ENCODE data around the gene ECE1. TPM values are rescaled to one million over a fixed set of nuclear protein-coding genes. Genes with fewer than 3 reads are reported as not detected.
"Not testable (repeated sequence)": the region's sequence is repeated elsewhere in the genome, so short reads cannot be mapped to it uniquely, and the experiment has no call there.

The ECE1 gene
- total and polyA plus RNA-seq, 2 donors, result 17.8 to 34.2 TPM

- no peak overlapping the region for H3K4me3 ChIP-seq (ENCODE audit: low read length in 2 of 2)
- no peak for DNase-seq (ENCODE audit: low read depth in 6 of 9, low spot score in 9 of 9)
- H3K9me3 ChIP-seq (ENCODE audit: control insufficient read depth in 2 of 2, insufficient read depth in 1 of 2, low read length in 1 of 2), result no peaks in the 10 kb centered on the region
- H3K36me3 ChIP-seq (ENCODE audit: control insufficient read depth in 2 of 2, insufficient read depth in 2 of 2, low read length in 1 of 2), result no peaks in the 10 kb centered on the region
- peaks cover 2% of the 10 kb centered on the region in 2 donors for H3K4me1 ChIP-seq (ENCODE audit: control insufficient read depth in 2 of 2, insufficient read depth in 2 of 2, low read length in 2 of 2)
- no peaks in the 10 kb centered on the region for H3K27me3 ChIP-seq (ENCODE audit: control insufficient read depth in 2 of 2, insufficient read depth in 1 of 2, low read length in 1 of 2)
- 95% methylated on average over 7 of the region's 7 CpGs for WGBS
- no peak overlapping the region for H3K27ac ChIP-seq (ENCODE audit: low read depth in 1 of 2, low read length in 1 of 2)
These were observed 108.0 kb downstream of the ECE1 start for GRCh38 chr1:21182181-21182731.

GRCh38 chr1:21178271-21178670, 112.0 kb downstream of the ECE1 start:
- not testable (repeated sequence) for H3K9me3 ChIP-seq (ENCODE audit: control insufficient read depth in 2 of 2, insufficient read depth in 1 of 2, low read length in 1 of 2); H3K27me3 ChIP-seq (ENCODE audit: control insufficient read depth in 2 of 2, insufficient read depth in 1 of 2, low read length in 1 of 2); H3K36me3 ChIP-seq (ENCODE audit: control insufficient read depth in 2 of 2, insufficient read depth in 2 of 2, low read length in 1 of 2); H3K4me3 ChIP-seq (ENCODE audit: low read length in 2 of 2); DNase-seq (ENCODE audit: low read depth in 6 of 9, low spot score in 9 of 9); H3K27ac ChIP-seq (ENCODE audit: low read depth in 1 of 2, low read length in 1 of 2)
- H3K4me1 ChIP-seq (ENCODE audit: control insufficient read depth in 2 of 2, insufficient read depth in 2 of 2, low read length in 2 of 2), result peaks cover 10 to 13% of the 10 kb centered on the region in 2 donors
- 97% methylated on average over 16 of the region's 16 CpGs for WGBS

- DNase-seq (ENCODE audit: low read depth in 6 of 9, low spot score in 9 of 9), result peak; percentile 97 to 100 (median 99)
- Histone ChIP-seq H3K4me1 (ENCODE audit: control insufficient read depth in 2 of 2, insufficient read depth in 2 of 2, low read length in 2 of 2) (peaks cover 10 to 13% of the 10 kb centered on the region in 2 donors), H3K4me3 (ENCODE audit: low read length in 2 of 2) (peak within 1 kb of the TSS; percentile 88 to 91), H3K9me3 (ENCODE audit: control insufficient read depth in 2 of 2, insufficient read depth in 1 of 2, low read length in 1 of 2) (no peaks in the 10 kb centered on the region), H3K36me3 (ENCODE audit: control insufficient read depth in 2 of 2, insufficient read depth in 2 of 2, low read length in 1 of 2) (no peaks in the 10 kb centered on the region), H3K27me3 (ENCODE audit: control insufficient read depth in 2 of 2, insufficient read depth in 1 of 2, low read length in 1 of 2) (peaks cover 0 to 6% of the 10 kb centered on the region in 2 donors), H3K27ac (ENCODE audit: low read depth in 1 of 2, low read length in 1 of 2) (peak within 1 kb of the TSS; percentile 81 to 89)
- 4% methylated on average over 88 of the region's 90 CpGs for WGBS
These were observed 113.4 kb downstream of the ECE1 start, which contains the start of gene EIF4G3 for GRCh38 chr1:21176586-21177555. Gene EIF4G3, minus strand, starts transcription at chr1:21176897. Its CDS starts 174,155 bp downstream, at chr1:21002742.

GRCh38 chr1:21175670-21176581, 114.3 kb downstream of the ECE1 start:
- WGBS, result under 1% methylated on average over 64 of the region's 69 CpGs
- H3K4me1 ChIP-seq (ENCODE audit: control insufficient read depth in 2 of 2, insufficient read depth in 2 of 2, low read length in 2 of 2), result peaks cover 10 to 13% of the 10 kb centered on the region in 2 donors
- no peaks in the 10 kb centered on the region for H3K36me3 ChIP-seq (ENCODE audit: control insufficient read depth in 2 of 2, insufficient read depth in 2 of 2, low read length in 1 of 2)
- peak in 4 of 9 donors; percentile 9 to 36 (median 24) for DNase-seq (ENCODE audit: low read depth in 6 of 9, low spot score in 9 of 9)
- no peaks in the 10 kb centered on the region for H3K9me3 ChIP-seq (ENCODE audit: control insufficient read depth in 2 of 2, insufficient read depth in 1 of 2, low read length in 1 of 2)
- H3K4me3 ChIP-seq (ENCODE audit: low read length in 2 of 2), result peak overlapping the region; percentile 66 to 88
- peak overlapping the region; percentile 47 to 89 for H3K27ac ChIP-seq (ENCODE audit: low read depth in 1 of 2, low read length in 1 of 2)
- peaks cover 0 to 6% of the 10 kb centered on the region in 2 donors for H3K27me3 ChIP-seq (ENCODE audit: control insufficient read depth in 2 of 2, insufficient read depth in 1 of 2, low read length in 1 of 2)

- peaks cover 10 to 13% of the 10 kb centered on the region in 2 donors for H3K4me1 ChIP-seq (ENCODE audit: control insufficient read depth in 2 of 2, insufficient read depth in 2 of 2, low read length in 2 of 2)
- peaks cover 0 to 2% of the 10 kb centered on the region in 2 donors for H3K36me3 ChIP-seq (ENCODE audit: control insufficient read depth in 2 of 2, insufficient read depth in 2 of 2, low read length in 1 of 2)
- H3K27ac ChIP-seq (ENCODE audit: low read depth in 1 of 2, low read length in 1 of 2), result peak overlapping the region in 1 of 2 donors; percentile 47
- 2% methylated on average over 6 of the region's 6 CpGs for WGBS
- peaks cover 0 to 6% of the 10 kb centered on the region in 2 donors for H3K27me3 ChIP-seq (ENCODE audit: control insufficient read depth in 2 of 2, insufficient read depth in 1 of 2, low read length in 1 of 2)
- no peaks in the 10 kb centered on the region for H3K9me3 ChIP-seq (ENCODE audit: control insufficient read depth in 2 of 2, insufficient read depth in 1 of 2, low read length in 1 of 2)
- H3K4me3 ChIP-seq (ENCODE audit: low read length in 2 of 2), result peak overlapping the region; percentile 66 to 88
- DNase-seq (ENCODE audit: low read depth in 6 of 9, low spot score in 9 of 9), result peak in 5 of 9 donors; percentile 17 to 64 (median 33)
These were observed 115.0 kb downstream of the ECE1 start for GRCh38 chr1:21175324-21175669.

- Histone ChIP-seq H3K4me1 (ENCODE audit: control insufficient read depth in 2 of 2, insufficient read depth in 2 of 2, low read length in 2 of 2) (peaks cover 10 to 13% of the 10 kb centered on the region in 2 donors), H3K9me3 (ENCODE audit: control insufficient read depth in 2 of 2, insufficient read depth in 1 of 2, low read length in 1 of 2) (no peaks in the 10 kb centered on the region), H3K4me3 (ENCODE audit: low read length in 2 of 2) (no peak overlapping the region), H3K27me3 (ENCODE audit: control insufficient read depth in 2 of 2, insufficient read depth in 1 of 2, low read length in 1 of 2) (peaks cover 0 to 6% of the 10 kb centered on the region in 2 donors), H3K27ac (ENCODE audit: low read depth in 1 of 2, low read length in 1 of 2) (no peak overlapping the region), H3K36me3 (ENCODE audit: control insufficient read depth in 2 of 2, insufficient read depth in 2 of 2, low read length in 1 of 2) (peaks cover 0 to 2% of the 10 kb centered on the region in 2 donors)
- 70% methylated on average over 12 of the region's 12 CpGs for WGBS
- no peak for DNase-seq (ENCODE audit: low read depth in 6 of 9, low spot score in 9 of 9)
These were observed 115.5 kb downstream of the ECE1 start for GRCh38 chr1:21174654-21175323.

- peaks cover 0 to 6% of the 10 kb centered on the region in 2 donors for H3K27me3 ChIP-seq (ENCODE audit: control insufficient read depth in 2 of 2, insufficient read depth in 1 of 2, low read length in 1 of 2)
- whole genome bisulfite sequencing, result 89% methylated on average over 2 of the region's 2 CpGs
- no peak overlapping the region for H3K27ac ChIP-seq (ENCODE audit: low read depth in 1 of 2, low read length in 1 of 2)
- peaks cover 0 to 2% of the 10 kb centered on the region in 2 donors for H3K36me3 ChIP-seq (ENCODE audit: control insufficient read depth in 2 of 2, insufficient read depth in 2 of 2, low read length in 1 of 2)
- no peak for DNase-seq (ENCODE audit: low read depth in 6 of 9, low spot score in 9 of 9)
- no peak overlapping the region for H3K4me3 ChIP-seq (ENCODE audit: low read length in 2 of 2)
- H3K9me3 ChIP-seq (ENCODE audit: control insufficient read depth in 2 of 2, insufficient read depth in 1 of 2, low read length in 1 of 2), result no peaks in the 10 kb centered on the region
- peaks cover 10 to 13% of the 10 kb centered on the region in 2 donors for H3K4me1 ChIP-seq (ENCODE audit: control insufficient read depth in 2 of 2, insufficient read depth in 2 of 2, low read length in 2 of 2)
These were observed 116.0 kb downstream of the ECE1 start for GRCh38 chr1:21174230-21174629.

- 94% methylated on average over 12 of the region's 12 CpGs for WGBS
- H3K36me3 ChIP-seq (ENCODE audit: control insufficient read depth in 2 of 2, insufficient read depth in 2 of 2, low read length in 1 of 2); H3K27ac ChIP-seq (ENCODE audit: low read depth in 1 of 2, low read length in 1 of 2); DNase-seq (ENCODE audit: low read depth in 6 of 9, low spot score in 9 of 9); H3K4me3 ChIP-seq (ENCODE audit: low read length in 2 of 2); H3K9me3 ChIP-seq (ENCODE audit: control insufficient read depth in 2 of 2, insufficient read depth in 1 of 2, low read length in 1 of 2); H3K27me3 ChIP-seq (ENCODE audit: control insufficient read depth in 2 of 2, insufficient read depth in 1 of 2, low read length in 1 of 2): not testable (repeated sequence)
- H3K4me1 ChIP-seq (ENCODE audit: control insufficient read depth in 2 of 2, insufficient read depth in 2 of 2, low read length in 2 of 2), result peaks cover 10 to 13% of the 10 kb centered on the region in 2 donors
These were observed 117.2 kb downstream of the ECE1 start for GRCh38 chr1:21173096-21173495.

All from thymus (tissue), 11 donors.